Measurements from ENCODE around the gene ZNF577. TPM values are rescaled to one million over a fixed set of nuclear protein-coding genes. Genes with fewer than 3 reads are reported as not detected.

Gene ZNF577
- total and polyA plus RNA-seq, 2 donors (not counting 1 experiment from before 2014, with no cell fraction given) = 15.9 to 26.0 TPM

- ChIA-PET POLR2A (no interaction called here), CTCF (no interaction called here)
- no peaks in the 10 kb centered on the region for H4K20me1 ChIP-seq (ENCODE audit: control insufficient read depth, insufficient read depth, low read length, poor library complexity, severe bottlenecking)
- Mint-ChIP-seq H3K27ac (no peak overlapping the region), H3K4me1 (no peaks in the 10 kb centered on the region), H3K27me3 (no peaks in the 10 kb centered on the region), H3K9me3 (ENCODE audit: insufficient read depth) (peaks cover 56% of the 10 kb centered on the region), H3K4me3 (no peak overlapping the region)
- no peak overlapping the region for H3K9ac ChIP-seq (ENCODE audit: low read length)
- TF ChIP-seq CTCF (IDR thresholded peaks at IDR 0.05) (no peak), EZH2 (IDR thresholded peaks at IDR 0.05; ENCODE audit: borderline replicate concordance, insufficient read depth, low read depth, low read length, poor library complexity, severe bottlenecking) (no peak)
- peak overlapping the region in 1 of 5 experiments; percentile 34 for H3K4me3 ChIP-seq (ENCODE audit: control extremely low read depth in 1 of 5, extremely low read depth in 1 of 5, insufficient read depth in 1 of 5, low read depth in 2 of 5, low read length in 4 of 5)
- intact Hi-C loops (cut with micrococcal nuclease) = no loop called here
- peaks cover 16 to 49% of the 10 kb centered on the region in 2 experiments for H3K36me3 ChIP-seq (replicated peaks in 1 of 2; ENCODE audit: control extremely low read depth in 1 of 2, control insufficient read depth in 1 of 2, extremely low read depth in 1 of 2, insufficient read depth in 2 of 2, low read length in 1 of 2)
- no peak overlapping the region for H2AFZ ChIP-seq (ENCODE audit: insufficient read depth, low read depth, low read length, poor library complexity, severe bottlenecking)
- H3K4me1 ChIP-seq (ENCODE audit: control insufficient read depth in 2 of 2, insufficient read depth in 2 of 2, low read length in 2 of 2) = no peaks in the 10 kb centered on the region
- H3K9me3 ChIP-seq (ENCODE audit: control extremely low read depth in 1 of 3, control insufficient read depth in 2 of 3, insufficient read depth in 1 of 3, low read length in 2 of 3) = peaks cover 26 to 84% (median 60%) of the 10 kb centered on the region in 3 donors
- H3K27me3 ChIP-seq (replicated peaks in 1 of 4; ENCODE audit: control extremely low read depth in 1 of 4, control insufficient read depth in 3 of 4, insufficient read depth in 4 of 4, low read length in 3 of 4) = no peaks in the 10 kb centered on the region
- DNase-seq = no peak
- H3K79me2 ChIP-seq (ENCODE audit: control insufficient read depth, insufficient read depth, low read length) = no peaks in the 10 kb centered on the region
- ATAC-seq (ENCODE audit: low read depth) = no peak
- no peak overlapping the region for H3K4me2 ChIP-seq (replicated peaks; ENCODE audit: low read depth, low read length, poor library complexity, severe bottlenecking)
- H3K27ac ChIP-seq (ENCODE audit: low read length in 2 of 2) = no peak overlapping the region
- no CpG with 5 or more reads among the region's 4 CpGs for WGBS (ENCODE audit: insufficient coverage)
These were observed 14.7 kb downstream of the ZNF577 start for GRCh38 chr19:51873097-51873496.

GRCh38 chr19:51861870-51862622 is 25.7 kb downstream of the ZNF577 start:
- Mint-ChIP-seq H3K9me3 (ENCODE audit: insufficient read depth) (peaks cover 37% of the 10 kb centered on the region), H3K4me1 (no peaks in the 10 kb centered on the region), H3K27ac (no peak overlapping the region), H3K27me3 (no peaks in the 10 kb centered on the region), H3K4me3 (no peak overlapping the region)
- H3K9ac ChIP-seq (ENCODE audit: low read length) = no peak overlapping the region
- ATAC-seq (ENCODE audit: low read depth) (no peak), DNase-seq (no peak)
- POLR2A ChIA-PET = no interaction called here
- WGBS (ENCODE audit: insufficient coverage) = no CpG with 5 or more reads among the region's 2 CpGs
- H3K27me3 ChIP-seq (replicated peaks in 1 of 4; ENCODE audit: control extremely low read depth in 1 of 4, control insufficient read depth in 3 of 4, insufficient read depth in 4 of 4, low read length in 3 of 4) = no peaks in the 10 kb centered on the region
- H4K20me1 ChIP-seq (ENCODE audit: control insufficient read depth, insufficient read depth, low read length, poor library complexity, severe bottlenecking) = no peaks in the 10 kb centered on the region
- no peaks in the 10 kb centered on the region for H3K4me1 ChIP-seq (ENCODE audit: control insufficient read depth in 2 of 2, insufficient read depth in 2 of 2, low read length in 2 of 2)
- no peaks in the 10 kb centered on the region for H3K79me2 ChIP-seq (ENCODE audit: control insufficient read depth, insufficient read depth, low read length)
- no peak for TF ChIP-seq CTCF (IDR thresholded peaks at IDR 0.05)
- H3K4me2 ChIP-seq (replicated peaks; ENCODE audit: low read depth, low read length, poor library complexity, severe bottlenecking) = no peak overlapping the region
- no peak overlapping the region for H3K27ac ChIP-seq (ENCODE audit: low read length in 2 of 2)
- peaks cover 19 to 85% (median 41%) of the 10 kb centered on the region in 3 donors for H3K9me3 ChIP-seq (ENCODE audit: control extremely low read depth in 1 of 3, control insufficient read depth in 2 of 3, insufficient read depth in 1 of 3, low read length in 2 of 3)
- intact Hi-C loops (cut with micrococcal nuclease) = no loop called here
- no peaks in the 10 kb centered on the region for H3K36me3 ChIP-seq (replicated peaks in 1 of 2; ENCODE audit: control extremely low read depth in 1 of 2, control insufficient read depth in 1 of 2, extremely low read depth in 1 of 2, insufficient read depth in 2 of 2, low read length in 1 of 2)
- CTCF ChIA-PET = interaction anchor here (0.6 kb wide), 1 partner anchor 265 kb away, joined by 3 read pairs; no protein-coding TSS in a partner anchor
- no peak overlapping the region for H3K4me3 ChIP-seq (ENCODE audit: control extremely low read depth in 1 of 5, extremely low read depth in 1 of 5, insufficient read depth in 1 of 5, low read depth in 2 of 5, low read length in 4 of 5)
- H2AFZ ChIP-seq (ENCODE audit: insufficient read depth, low read depth, low read length, poor library complexity, severe bottlenecking) = no peak overlapping the region
